Activated CD4-positive, CD25-positive, alpha-beta regulatory T cell treated with anti-CD3 and anti-CD28 coated beads, Interleukin-2, amount 50 U/mL, for 72 hours (primary cell): ENCODE results near the gene PI4KB.

Experiments
- DNase-seq: peaks from one replicate; pipeline ENCODE4 v3.0.0; 2021

The PI4KB gene

DNA sequence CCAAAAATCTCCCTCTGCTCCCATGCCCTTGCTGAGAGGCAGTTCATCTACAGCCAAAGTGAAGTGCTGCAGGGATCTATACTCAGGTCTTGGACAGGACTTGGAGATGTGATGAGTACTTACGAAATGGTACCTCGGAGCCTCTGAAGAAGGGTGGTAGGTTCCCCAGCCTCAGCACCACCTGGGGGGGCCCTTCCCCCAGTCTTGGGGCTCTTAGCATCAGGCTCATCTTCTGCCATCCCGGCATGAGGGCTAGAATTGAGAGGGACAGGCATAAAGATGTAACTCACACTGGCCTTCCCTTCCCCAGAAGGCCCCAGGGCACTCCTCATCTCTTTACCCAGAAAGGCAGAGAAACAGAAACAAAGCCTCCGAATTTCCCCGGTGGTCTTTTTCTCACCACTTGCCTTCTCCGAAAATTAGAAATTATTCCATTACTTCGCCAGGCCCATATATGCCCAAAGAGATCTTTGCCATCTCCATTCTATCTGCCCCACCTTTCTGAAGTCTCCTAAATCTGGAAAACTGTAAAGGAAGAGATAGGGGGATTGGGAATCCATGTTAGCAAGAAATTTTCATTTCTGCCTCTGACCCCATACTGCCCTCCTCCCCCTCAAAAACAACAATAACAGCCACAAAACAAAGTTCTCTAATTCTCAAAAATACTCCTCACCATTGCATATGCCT is 19.0 kb upstream of the PI4KB start:
- no peak for DNase-seq

DNA sequence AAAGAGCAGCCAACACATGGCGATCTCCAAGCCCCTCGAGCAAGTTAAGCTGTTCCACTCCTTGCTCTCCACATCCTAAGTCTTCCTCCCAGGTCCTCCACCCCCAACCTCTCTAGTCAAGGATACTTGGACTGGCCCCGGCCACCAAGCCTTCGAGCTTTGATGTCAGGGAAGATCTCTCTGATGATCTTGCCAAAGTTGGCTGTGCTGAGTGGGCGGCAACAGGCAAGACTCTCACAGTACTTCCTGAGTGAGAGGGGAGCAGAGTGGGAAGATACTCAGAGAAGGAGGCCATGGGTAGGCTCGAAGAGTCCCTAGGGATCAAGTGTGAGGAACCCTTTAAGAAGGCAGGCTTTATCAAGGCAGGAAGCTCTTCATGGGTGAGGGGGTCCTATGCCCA is 17.1 kb upstream of the PI4KB start:
- no peak for DNase-seq

DNA sequence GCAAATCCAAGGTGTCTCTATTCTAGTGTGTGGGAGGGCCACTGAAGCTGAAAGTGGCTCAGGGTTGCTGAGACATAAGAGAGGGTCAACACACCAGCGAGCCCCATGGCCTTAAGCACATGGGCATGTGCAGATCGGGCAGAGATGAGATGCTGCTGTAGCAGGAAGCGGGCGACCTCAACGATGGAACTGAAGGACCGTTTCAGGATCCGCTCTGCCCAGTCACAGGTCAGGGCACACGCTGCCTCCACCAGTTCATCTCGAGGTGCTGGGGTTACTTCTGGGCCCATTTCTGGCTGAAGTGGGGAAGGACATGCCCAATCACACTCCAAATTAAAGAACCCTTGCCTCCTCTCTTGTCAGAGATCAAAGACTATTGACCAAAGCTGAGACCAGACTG is 16.4 kb upstream of the PI4KB start:
- no peak for DNase-seq

DNA sequence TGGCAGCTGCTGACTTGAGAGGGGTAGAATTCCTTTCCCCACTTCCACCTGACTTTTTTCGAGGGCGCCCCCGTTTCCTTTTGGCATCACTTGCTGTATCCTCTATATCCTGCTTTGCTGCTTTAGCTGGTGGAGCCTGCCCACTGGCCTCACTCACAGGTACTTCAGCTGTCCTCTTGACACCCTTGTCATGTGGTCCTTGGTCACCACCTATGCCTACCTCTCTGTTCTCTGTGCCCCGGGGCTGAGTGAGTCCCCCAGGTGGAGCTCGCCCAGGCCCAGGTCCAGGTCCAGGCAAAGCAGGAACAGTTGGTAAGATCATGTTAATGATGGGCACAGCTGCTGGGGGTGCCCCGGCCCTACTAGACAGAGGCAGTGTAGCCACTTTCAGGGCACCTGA is 15.4 kb upstream of the PI4KB start:
- DNase-seq = no peak

DNA sequence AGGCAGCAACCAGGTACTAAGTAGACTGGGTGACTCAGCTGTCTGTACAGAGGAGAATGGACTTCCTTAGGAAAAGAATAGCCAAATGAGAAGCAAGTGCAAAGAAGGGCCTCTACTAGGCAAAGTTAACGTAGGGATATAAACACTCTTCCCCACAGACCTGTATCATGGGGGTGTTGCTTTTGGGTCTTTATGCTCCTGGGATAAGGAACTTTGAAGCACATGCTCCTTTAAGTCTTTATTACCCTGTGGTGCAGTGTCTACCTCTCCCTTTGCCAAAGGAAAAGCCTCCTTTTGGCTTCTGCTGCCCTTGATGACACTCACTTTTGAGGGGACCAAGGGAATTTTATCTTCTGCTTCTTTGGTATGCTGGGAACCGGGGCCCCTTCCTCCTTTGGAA is 14.8 kb upstream of the PI4KB start:
- DNase-seq = no peak

DNA sequence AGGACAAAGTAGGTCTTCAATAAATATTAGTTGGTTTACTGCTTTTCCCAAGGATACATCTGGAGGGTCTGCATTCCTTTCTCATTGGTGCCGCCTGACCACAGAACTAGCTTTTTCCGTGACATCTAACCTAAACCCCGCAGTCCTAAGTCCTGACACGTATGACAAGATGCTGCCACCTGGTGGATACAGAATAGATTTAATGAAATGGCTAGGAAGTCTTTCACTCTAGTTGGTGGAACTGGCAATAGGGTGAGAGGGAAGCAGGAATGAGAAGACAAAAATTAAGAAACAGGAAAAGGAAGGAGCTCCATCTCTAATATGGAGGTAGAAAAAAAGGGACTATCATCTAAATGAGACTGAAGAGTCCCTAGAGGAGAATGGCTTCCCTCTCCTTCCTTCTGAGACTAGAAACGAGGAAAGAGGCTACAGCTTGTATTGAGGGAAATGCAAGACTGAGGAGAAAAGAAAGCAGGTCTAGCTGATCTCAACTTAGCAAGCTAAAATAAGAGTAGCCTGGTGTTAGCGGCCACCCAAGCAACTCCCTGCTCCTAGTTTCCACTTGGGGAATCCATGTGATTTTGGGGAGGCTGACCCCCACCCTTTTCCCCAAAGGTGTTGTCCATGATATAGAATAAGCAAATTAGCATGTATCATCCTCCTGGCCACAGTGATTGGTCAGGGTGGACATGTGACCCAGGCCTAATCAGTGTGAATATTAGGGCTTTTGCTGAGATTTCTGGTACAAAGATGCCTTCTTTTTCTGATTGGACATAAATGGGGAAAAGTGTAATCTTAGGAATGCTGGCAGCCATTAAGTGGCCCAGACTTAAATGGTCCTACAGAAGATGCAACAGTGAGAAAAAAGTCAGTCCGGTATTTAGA is 13.9 kb upstream of the PI4KB start:
- no peak for DNase-seq

DNA sequence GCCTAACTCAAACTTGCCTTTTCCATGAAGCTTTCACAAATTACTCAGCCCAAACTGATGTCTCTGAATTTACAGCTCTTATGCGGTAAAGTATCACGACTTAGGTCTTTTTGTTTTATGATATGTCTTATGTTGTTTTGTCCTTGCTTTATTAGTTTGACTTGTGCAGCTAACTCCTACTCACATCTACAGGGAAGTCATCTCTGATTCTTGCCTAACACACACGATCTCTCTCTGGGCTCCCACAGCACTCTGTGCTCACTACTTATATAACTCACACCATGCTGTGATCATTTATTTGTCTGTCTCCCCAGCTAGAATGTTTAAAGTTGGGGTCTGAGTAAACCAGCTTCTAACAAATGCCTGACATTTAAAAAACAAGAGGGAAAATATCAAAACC is 9.3 kb upstream of the PI4KB start:
- DNase-seq = no peak

DNA sequence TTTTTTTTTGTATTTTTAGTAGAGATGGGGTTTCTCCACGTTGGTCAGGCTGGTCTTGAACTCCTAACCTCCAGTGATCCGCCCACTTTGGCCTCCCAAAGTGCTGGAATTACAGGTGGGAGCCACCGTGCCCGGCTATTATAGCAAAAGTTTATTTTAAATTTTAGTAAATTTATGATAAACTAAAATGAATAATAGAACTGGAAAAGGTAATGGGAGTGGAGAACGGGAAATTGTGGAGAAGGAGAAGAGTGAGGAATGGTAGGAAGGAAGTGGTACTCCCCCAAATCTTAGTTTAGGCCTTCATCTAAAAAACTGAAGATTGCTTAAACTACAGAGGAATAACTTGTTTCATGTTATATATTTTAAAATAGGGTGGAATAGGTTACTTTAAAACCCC is 7.6 kb upstream of the PI4KB start:
- DNase-seq = no peak

DNA sequence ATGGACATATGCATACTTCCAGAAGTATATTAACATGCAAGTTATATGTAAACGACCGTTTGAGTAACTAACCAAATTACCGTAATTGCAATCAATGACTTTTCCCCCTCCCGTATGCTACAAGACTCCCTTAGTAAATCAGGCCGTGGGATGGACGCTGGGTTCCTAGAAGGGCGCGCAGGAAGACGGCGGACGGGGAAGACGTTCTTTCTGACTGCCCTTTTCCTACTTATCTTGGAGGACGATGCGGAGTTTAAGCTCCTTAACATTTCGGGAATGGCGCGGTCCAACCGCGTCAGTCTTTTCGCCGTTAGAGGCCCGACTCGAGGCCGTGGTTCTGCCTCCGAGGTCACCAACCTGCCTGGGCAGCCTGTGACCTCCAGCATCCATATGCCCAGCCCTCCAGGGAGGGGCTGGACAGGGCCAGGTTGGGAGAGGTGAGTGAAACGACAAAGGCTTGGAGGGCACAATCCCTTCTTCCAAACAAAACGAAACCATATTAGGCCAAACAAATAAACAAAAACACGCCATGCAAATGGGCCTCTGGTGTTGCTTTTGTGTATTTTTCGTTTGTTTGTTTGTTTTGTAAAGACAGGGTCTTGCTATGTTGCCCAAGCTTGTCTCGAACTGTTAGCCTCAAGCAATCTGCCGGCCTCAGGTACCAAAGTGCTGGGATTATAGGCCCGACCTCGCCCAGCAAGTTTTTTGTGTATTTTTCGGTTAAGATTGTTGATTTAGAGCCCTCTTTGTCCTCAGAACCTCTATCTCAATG is 873 bp upstream of the PI4KB start:
- DNase-seq = no peak

DNA sequence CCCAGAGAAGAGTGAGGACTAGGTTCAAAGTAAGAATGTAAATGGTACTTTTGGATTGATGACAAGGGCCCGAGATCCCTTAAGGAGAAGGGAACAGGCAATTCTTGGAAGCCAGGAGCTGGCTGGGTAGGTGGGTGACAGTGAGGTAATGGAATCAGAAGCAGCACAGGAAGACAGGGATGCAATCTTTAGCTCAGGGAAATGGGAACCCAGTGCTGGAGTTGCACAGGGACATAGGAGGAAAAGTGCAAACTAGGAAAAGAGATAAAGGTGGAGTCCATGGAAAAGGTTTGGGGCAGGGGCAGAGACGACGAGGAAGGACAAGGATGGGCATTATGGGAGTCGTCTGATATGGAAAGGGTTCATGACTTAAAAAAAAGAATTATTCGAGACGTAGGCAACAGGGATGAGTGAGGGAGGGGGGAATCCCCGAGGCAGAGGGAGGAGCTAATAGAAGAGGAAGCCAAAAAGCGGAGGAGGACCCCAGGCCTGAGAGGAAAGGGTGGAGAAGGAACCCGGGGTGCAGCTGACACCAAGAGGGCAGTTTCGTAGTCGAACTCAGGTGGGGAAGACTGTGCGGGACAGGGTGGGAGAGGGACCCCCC is 495 bp downstream of the PI4KB start:
- DNase-seq = no peak

DNA sequence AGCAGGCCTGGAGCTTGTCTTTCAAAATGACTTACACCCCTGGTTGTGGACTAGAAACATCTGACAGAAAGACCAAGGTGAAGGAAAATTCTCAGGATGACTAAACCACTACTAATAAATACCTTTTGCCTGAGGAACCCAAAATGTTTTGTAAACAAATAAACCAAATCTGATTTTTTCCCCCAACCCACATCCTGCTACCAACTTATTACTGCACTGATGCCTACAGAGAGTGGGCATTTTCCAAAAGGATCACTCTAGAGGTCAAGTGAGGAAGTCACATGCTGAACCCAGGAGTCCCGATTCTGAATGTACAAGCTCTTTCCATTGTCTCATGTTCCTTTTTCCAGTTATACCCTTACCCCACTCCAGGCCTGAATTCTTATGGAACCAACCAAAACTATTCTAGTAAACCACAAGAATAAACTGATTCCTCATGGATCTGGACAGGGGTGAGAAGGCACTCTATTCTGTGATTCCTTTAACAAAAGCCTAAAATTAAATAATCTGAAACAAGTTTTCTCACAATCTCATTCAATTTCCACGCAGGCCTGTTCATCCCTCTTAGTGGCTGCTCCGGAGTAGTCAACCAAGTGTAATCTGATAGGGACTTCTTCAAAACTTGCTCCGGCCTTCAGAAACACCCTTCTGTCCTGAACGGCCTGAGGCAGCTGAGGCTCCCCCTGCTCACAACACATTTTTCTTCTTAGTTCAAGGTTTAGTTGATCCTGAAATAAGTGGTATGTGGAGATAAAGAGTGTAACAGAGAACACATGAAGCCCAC is 1.4 kb downstream of the PI4KB start:
- DNase-seq = no peak

DNA sequence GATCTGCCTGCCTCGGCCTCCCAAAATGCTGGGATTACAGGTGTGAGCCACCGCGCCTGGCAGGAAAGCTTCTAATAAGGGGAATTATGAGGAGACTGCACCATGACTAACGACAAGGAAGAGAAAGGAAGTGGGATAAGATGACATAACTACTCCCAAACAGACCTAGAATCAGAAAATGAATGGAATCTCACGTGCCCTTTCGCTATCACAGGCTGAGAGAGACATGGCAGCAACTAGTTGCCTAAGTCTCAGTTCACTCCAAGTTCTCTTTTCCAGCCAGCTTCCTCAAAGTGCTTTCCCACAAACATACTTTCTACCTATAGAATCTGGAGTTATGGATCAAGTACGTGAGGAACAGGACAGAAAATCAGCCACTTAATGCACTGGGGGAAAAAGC is 2.0 kb downstream of the PI4KB start:
- DNase-seq = no peak

DNA sequence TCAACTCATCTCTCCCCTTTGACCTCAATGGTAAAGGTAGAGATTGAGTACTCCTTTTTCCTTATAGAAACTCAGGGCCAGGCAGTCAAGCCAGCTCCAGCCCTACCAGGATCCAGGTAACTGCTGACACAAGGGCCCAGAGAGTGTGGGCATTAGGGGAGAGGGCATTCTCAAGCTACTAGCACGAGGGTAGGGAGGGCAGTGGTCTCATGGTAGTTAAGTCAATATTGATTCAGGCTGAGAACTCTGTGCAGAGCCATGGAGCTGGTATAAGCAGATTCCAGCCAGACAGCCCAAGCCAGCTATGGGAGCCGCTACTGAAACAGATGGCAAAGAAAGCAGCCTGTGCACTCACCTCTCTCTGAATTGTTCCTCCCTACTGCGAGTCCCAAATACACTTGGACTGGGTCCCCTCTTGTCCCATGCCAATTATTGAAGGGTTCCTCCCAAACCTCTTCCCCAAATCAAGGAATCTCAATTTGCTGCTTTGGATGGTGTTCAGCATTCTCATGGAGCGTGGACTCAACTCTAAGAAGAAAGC is 2.8 kb downstream of the PI4KB start:
- DNase-seq = no peak

DNA sequence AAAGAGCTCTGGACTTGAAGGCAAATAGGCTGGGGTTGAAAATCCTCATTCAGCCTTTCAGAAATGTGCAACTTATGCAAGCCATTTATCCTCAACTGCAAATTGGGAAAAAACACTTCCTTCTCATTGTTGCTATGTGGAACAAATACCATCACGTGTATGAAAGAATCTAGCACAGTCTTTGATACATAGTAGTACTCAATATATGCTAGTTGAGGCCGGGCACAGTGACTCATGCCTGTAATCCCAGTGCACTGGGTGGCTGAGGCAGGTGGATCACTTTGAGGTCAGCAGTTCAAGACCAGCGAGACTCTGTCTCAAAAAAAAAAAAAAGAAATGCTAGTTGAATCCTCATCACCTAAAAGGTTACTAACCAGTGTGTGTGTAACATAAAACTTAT is 8.2 kb downstream of the PI4KB start:
- DNase-seq = no peak

DNA sequence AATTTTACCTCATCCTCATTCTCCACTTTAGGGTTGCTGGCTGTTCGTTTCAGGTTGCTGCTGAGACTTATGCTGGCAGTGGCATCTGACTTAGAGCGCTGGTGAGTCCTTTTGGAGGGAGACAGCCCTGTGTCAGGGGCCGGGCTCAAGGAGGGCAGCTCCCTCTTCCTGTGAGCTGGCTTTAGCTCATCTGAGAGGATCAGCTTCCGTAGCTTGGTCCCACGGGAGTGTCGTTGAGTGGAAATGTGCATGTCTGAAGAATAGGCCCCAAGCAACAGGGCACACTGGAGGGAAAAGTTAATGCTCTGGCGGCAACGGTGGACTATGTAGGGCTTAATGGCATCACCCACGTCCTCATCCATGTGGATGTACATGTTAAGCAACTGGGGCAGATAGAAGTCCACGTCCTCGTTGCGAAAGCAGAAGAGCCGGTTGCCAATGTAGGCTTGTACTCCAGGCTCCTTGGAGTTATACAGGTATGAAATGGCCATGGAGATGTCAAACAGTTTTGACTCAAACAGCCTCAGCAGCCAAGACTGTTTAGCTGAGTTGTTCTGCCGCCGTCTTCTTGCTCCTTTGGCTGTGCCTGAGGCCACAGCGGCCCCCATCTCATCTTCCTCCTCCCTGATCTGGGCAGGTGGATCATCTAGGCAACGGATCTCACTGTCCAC is 11.5 kb downstream of the PI4KB start:
- DNase-seq = no peak

DNA sequence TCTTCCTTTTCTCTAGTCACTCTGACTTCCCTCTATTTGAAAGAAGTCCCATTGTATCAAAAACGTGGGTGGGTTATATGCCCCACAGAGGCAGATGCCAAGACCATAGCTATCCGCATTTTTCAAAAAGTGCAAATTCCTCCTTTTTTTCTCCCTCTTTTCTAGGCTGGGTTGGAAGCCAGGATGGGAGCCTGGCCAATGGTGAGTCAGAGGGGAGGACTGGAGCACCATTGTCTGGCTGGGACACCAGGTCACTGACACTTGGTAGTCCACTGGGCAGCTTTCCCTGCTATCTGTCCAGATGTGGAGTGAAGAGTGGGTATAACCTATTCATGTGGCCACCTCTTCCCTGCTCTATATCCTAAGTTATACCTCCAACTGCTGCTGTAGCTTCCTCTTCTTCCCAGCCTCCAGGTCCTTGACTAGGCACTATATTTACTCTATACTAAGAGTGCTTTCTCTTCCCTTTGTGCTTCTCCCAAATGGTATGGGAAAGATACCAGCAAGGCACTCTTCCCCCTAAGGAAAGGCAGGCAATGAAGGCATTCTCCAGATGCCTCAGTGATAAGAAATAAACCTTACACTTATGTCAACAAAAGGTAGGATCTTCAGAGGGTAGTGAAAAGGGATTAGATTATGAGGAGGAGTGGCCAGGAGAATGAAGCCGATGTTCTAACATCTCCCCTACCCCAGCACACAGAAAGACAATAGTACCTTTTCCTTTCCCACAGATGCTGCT is 12.9 kb downstream of the PI4KB start:
- DNase-seq = no peak

DNA sequence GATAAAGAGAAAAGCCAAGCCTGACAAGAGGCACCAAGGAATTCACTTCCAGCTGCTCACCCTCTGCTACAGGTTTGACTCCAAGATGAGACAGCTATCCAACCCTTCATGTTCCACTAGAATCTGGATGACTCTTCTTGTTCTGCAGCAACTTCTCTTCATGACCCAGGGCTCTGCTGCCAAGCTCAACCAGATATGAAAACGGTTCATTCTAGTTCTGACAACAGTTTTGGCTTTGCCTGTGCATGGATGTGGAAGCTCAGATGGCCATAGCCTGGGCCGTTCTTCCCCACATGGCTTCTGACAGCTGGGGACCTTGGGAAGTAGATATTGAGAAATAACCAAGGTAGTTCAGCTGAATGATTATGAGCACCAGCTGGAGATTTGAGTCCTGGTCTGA is 13.7 kb downstream of the PI4KB start:
- no peak for DNase-seq

DNA sequence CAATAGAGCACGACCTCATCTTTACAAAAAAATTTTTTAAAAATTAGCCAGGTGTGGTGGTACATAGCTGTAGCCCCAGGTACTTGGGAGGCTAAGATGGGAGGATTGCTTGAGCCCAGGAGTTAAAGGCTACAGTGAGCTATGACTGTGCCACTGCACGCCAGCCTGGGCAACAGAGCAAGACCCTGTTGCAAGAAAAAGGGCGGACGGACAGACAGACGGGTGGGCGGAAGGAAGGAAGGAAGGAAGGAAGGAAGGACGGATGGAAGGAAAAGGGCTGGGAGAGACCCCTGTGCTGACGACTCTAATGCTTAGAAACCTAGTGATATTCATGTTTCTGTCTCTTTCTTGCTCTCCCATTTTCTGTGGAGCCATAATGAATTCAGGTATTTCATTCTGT is 14.4 kb downstream of the PI4KB start:
- no peak for DNase-seq

DNA sequence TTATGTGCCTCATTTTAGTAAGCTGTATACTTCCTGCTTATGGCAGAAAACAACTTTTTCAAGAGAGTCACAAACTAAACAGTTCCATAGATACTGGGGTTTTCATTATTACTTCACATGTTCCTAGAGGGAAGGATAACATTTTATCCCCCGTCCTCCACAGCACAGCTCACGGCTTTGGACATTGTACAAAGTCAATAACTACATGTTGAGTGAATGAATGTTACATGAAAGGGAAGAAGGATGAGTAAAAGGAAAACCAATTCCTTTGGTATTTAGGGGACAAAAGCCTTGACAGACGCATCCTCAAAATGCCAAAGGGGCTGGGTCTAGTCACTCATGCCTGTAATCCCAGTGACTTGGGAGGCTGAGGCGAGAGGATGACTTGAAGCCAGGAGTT is 14.8 kb downstream of the PI4KB start:
- no peak for DNase-seq

DNA sequence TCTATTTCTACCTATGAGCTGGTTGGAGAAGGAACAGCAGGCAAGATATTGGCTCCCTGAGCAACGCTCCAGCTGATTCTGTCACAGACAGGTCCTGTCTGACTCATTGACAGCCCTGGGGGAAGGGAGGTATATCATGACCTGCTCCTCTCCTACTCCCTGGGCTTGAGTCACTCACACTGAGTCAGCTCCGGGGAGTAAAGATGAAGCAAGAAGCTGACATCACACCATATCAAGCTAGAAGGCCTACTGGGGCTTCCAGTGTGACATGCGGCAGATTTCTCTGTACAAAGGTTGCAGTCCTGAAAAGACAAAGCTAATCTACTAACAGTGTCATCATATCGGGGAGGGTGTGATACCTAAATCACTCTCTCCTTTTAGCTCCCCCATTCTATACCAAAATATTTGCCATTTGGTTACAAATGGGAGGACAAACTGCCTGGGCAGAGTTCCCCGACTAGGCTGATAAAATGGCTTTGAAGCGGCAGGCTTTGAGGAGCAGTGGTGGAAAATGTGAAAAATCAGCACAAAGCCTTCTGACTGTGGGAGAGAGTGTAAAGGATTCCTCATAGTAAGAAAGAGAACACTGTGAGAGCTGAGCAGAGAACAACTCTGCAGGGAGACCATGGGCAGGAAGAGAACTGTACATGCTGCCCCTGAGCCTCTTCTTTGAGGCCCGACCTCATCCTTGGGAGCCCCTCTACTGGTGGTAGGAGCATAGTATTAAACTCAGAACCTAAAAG is 15.5 kb downstream of the PI4KB start:
- DNase-seq = peak; percentile 64
